HG03354 (cell line): ENCODE results near the gene USP10.
A peak's percentile ranks its signal among the peaks of the same experiment; 100 is the strongest.
"Not testable (repeated sequence)": the region's sequence is repeated elsewhere in the genome, so short reads cannot be mapped to it uniquely, and the experiment has no call there.

Experiments used
- ATAC-seq: cut with Tn5 transposase; IDR thresholded peaks from one replicate; pipeline ENCODE4 v1.9.1; 2021; ENCODE audit warnings: mild to moderate bottlenecking; ENCODE audit not compliant: unreplicated experiment, poor library complexity, severe bottlenecking

USP10 gene

DNA sequence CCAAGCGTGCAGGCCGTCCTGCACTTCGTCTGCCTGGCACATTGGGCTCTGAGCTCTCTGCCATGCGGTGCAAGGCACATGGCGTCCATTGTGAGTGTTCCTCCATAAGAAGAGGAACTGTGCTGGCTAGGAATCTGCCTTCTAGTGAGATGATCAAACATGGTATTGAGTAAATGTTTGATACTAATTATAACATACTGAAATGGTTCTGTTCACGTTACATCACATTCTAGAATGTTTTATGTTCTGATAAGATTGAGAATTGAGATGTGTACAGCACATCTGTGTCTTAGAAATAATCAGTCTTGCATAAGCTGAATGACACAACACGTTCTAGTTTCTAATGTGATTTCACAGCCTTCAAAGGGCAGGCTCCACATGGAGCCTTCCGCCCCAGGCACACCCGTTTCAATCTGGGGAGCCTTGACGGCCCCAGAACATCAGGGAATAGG, 42.9 kb downstream of the USP10 start:
- ATAC-seq = no peak

DNA sequence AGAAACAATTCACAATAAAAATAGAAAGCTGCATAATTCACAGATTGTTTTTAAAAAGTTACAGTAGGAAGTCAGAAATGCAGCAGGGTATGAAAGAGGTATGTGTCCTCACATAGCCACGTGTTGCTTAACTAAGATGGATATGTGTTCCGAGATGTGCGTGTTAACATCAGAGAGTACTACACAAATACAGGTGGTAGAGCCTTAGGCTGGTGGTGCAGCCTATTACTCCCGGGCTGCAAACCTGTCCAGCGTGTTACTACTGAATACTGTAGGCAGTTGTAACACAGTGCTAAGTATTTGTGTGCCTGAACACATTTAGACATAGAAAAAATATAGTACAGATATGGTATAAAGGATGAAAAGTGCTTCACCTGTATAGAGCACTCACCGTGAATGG, 46.4 kb downstream of the USP10 start:
- ATAC-seq = no peak

DNA sequence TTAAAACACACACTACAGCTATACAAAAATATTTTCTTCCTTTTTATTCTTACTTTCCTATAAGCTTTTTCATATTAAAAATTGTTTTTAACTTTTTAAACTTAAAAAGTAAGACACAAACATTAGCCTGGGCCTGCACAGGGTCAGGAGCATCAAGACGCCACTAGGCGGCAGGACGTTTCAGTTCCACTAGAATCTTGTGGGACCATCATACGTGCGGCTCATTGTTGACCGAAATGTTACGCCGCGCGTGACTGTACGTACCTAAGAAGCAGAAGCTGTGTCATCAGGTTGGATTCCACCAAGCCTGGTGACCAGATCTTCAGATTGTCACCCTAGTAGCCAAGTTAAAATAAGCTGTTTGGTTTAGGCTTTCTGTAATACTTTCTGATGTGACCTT, 47.1 kb downstream of the USP10 start:
- ATAC-seq = no peak

DNA sequence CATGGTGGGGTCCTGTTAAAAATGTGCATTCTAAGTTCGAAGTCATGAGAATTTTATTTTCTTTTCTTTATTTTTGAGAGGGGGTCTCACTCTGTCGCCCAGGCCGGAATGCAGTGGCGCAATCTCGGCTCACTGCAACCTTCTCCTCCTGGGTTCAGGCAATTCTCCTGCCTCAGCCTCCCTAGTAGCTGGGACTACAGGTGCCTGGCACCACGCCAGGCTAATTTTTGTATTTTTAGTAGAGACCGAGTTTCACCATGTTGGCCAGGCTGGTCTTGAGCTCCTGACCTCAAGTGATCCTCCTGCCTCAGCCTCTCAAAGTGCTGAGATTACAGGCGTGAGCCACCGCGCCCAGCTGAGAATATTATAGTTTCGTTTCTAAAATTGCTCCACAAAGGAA, 48.4 kb downstream of the USP10 start:
- ATAC-seq = not testable (repeated sequence)

DNA sequence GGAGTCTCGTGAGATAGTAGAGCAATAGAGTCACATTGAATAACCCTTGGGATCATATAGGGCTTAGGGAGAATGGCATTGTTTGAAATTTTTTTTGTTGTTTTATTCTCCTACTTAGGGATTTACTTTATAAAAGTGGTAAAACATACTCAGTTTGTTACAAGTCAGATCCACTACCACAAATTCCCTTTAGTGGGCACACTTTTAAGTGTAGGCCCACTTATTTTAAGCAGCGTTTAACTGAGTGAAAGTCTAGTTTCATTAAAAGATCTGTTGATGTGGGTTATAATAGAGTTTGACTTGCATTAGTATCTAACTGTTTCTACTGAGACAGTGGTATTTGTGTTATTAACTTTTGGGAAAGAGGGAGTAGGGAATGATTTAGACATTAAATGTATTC, 49.3 kb downstream of the USP10 start:
- no peak for ATAC-seq

DNA sequence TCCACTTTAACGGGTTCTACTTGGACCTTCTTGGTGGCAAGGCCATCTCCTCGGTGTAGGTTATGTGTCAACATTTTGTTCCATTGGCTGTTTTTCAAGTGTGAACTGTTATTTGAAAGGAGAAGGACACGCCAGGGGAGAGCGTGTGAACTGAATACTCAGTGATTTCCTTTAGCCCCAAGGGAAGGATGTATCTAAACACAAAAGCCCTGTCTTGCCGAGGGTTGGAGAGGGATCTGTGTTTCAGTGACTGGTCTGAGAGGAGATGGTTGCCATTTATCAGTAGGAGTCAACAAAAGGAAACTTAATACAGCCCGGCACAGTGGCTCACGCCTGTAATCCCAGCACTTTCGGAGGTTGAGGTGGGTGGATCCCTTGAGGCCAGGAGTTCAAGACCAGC, 50.0 kb downstream of the USP10 start:
- no peak for ATAC-seq

DNA sequence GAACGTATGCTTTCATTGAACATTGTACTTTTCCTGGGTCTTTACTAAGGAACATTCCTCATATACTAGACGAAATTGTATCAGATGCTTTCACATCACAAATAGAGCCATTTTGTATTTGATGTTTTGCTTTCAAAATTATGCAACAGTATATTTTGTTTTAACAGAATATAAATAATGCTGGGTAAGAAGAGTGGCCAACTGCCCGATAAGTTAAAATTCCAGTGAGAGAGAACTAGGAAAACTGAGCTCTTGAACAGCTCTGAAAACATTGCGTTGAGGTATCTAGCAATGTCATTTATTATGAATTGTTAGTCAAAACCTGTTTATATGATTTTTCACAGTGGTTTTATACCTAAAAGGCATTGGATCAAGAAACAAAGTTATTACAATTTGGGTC, 50.8 kb downstream of the USP10 start:
- no peak for ATAC-seq

DNA sequence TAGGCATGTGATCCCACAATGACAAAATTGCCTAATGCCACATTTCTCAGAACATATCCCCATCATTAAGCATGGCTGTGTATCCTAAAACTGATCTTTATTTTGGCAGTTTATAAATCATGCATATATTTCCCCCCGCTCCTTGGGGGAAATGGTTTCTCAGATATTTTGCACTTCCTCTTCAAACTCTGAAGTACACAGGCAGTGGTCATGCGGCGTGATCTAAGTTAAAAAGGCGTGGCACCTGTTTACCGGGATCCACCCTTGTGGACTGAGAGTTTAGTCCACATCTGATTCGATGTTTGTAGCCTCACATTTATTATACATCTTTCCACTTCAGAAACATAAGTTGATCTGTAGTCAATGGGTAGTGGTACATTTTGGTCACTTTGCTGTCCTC, 51.4 kb downstream of the USP10 start:
- no peak for ATAC-seq

DNA sequence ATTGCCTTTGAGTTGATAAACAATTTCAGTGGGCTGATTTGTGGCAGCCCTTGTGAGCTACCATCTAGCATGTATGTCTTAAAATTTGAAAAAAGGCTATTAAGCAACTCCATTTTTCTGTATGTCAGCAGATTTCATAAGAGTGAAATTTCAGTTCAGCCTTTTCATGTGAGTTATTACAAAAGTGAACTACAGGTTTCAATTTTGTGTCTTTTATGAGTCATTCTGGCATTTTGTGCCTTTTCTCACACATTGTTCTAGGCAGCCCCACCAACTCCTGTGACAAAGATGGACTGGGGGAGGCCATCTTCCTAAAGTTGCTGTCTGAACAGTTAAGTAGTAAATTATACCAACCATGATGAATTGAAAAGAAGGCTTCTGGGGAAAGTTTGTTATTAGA, 52.1 kb downstream of the USP10 start:
- ATAC-seq = no peak

DNA sequence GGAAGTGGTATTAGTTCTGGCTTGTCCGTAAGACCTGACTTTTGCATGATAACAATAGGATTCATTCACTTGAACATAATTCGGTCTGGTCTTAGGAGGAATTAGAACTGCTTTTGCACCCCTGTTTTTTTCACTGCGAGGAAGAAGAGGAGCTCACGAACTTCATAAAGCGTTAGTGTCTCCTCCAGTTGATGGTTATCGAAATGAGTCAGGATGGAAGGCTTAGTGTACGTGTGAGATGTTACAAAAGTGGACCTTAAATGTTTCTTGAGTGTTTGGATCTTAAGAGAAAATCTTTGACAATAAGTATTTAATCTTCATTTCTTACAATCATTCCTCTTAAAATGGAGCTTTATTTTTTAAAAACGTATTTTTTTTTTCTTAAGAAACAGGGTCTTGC, 52.8 kb downstream of the USP10 start:
- no peak for ATAC-seq

DNA sequence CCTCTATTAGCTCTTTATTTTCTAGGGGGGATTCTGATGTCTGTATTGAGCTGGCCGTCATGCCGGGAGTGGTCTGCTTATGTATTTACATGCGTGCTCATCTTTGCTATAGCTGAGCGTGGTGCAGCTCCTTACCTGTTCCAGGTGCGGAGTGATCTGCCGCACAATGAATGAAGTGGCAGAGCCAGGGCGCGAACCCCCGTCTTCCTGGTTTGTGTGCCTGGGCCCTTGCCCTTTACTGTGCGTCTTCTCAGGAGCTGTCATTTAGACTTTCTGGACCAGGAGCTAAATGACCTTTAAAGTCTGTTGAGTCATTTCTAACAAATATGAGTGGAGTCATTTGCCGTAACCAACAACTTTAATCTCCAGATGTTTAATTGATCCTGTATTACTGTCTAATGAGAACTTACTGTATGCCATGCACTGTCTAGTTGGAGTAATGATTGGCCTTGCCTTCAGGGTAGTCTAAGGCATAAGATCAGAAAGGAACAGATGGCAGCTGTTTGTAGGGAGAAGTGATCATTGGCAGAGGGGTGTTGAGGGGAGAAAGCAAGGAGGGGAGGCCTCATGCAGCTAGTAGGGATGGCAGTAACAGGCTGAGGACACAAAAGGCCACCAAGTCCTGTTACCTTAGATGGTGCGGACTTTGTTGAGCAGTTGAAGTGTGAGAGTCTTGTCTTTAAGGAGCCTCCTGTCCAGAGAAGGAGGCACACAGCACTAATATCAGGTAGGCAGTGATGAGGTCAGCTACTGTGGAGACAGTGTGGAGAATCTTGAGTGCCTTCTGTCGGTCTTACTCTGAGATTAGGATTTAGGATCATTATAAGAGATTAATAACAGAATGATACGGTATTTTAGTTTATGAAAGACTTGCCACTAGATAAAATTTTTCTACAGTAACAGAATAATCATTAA, 53.9 kb downstream of the USP10 start:
- no peak for ATAC-seq

DNA sequence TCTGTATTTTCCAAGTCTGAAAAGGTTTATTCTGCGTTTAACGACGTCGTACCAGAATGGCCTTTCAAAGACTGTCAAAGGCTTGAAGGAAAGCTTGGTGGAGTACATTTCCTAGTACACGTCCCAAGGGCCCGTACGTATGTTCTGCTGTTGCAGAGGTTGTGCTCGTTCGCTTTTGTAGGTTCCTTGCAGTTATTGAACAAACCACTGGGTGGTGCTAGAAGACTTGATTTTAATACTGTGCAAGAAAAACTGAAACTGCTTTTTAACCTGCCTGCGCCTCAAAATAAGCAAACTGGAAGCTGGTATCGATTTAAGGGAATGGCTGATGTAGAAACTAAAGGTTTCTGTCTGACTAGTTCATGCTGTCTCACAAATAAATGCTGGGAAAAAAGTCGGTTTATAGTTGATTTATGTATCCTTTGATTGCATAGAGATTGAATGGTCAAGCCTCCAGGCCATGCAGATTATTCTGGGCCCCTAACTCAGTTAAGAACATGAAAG, 54.6 kb downstream of the USP10 start:
- ATAC-seq = peak; percentile 76

DNA sequence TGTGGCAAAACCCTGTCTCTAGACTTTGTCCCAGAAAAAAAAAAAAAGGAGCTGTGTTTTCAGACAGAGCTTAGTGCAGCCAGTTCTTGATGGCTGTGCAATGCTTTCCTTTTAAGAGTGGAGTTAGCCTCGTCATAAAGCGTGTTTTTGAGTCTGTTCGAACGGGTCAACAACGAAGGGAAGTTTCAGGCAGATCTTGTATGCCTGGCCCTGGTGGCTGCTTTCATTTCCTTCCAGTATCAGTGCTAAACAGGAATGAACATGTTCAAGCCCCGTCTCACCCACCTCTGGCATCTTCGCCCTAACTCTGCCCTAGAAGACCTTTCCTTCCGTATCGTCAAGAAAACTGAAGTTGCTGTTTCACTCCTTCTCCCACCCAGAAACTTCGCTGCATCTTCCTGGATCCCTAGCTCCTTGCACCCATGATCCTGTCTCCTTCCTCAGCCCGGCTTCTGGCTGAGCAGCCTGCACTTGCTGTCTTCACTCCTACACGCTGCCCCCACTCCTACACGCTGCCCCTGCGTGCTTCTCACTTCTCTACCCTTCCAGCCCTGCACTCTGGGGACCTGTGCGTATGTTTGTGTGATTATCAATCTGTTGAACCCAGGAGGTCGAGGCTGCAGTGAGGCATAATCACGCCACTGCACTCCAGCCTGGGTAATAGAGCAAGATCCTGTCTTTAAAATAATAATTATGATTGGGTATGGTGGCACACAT, 55.3 kb downstream of the USP10 start:
- ATAC-seq = no peak

DNA sequence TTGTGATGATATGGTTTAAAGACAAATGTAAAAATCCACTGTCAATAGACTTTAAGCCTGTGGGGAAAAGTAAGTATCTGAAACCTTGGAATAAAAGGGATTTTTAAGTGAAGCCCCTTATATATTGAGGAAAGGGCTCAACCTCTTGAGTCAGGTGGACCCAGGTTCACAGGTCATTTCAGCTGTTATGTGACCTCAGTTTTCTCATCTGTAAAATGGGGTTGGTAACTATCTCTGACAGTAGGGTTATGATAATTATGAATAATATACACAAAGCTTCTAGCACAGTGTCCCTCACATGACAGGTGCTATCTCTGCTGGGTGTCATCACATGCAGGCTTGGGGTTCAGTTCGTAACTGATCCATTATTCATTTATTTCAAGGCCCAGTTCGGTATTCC, 57.0 kb downstream of the USP10 start:
- no peak for ATAC-seq

DNA sequence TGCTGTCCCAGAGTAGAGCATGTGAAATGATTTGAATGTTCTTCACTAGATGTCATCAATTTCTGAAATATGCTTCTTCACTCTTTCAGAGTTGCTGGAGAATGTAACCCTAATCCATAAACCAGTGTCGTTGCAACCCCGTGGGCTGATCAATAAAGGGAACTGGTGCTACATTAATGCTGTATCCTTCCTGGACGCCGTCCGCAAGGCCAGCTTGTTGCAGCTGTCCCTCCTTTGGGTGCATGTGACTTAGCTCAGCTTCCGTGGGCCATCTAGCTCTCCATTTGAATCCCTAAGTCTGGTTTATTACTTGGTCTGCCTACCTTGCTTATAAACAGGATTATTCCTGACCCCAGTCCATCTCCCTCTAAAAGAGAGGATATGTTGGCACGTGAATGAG, 58.8 kb downstream of the USP10 start:
- ATAC-seq = no peak

DNA sequence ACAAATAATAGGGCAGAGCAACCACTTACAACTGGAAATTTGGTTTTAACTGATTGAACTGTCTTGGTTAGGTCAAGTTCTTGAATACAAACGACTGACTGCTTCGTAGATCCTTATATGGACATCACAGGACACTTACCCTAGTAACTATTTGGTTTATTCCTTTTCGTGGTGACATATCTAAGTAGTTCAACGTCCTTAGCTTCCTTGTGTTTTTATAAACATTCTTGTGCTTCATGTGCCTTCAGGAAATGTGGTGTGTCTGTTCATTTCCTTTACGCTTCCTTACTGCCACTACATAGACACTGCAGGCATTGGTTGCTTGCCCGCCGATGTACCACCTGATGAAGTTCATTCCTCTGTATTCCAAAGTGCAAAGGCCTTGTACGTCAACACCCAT, 59.3 kb downstream of the USP10 start:
- no peak for ATAC-seq

DNA sequence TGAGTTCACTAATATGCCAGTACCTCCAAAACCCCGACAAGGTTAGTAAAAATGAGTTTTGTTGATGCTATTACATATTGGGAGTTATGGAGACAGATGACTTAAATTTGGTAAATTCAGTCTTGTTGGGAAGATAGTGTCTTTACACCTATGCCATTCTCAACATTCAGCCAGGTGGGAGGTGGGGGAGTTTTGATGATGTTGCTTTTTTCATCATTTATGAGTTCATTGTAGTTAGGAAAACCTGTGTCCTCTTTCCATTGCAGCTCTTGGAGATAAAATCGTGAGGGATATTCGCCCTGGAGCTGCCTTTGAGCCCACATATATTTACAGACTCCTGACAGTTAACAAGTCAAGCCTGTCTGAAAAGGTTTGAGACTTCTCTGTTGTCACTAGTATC, 60.1 kb downstream of the USP10 start:
- no peak for ATAC-seq

DNA sequence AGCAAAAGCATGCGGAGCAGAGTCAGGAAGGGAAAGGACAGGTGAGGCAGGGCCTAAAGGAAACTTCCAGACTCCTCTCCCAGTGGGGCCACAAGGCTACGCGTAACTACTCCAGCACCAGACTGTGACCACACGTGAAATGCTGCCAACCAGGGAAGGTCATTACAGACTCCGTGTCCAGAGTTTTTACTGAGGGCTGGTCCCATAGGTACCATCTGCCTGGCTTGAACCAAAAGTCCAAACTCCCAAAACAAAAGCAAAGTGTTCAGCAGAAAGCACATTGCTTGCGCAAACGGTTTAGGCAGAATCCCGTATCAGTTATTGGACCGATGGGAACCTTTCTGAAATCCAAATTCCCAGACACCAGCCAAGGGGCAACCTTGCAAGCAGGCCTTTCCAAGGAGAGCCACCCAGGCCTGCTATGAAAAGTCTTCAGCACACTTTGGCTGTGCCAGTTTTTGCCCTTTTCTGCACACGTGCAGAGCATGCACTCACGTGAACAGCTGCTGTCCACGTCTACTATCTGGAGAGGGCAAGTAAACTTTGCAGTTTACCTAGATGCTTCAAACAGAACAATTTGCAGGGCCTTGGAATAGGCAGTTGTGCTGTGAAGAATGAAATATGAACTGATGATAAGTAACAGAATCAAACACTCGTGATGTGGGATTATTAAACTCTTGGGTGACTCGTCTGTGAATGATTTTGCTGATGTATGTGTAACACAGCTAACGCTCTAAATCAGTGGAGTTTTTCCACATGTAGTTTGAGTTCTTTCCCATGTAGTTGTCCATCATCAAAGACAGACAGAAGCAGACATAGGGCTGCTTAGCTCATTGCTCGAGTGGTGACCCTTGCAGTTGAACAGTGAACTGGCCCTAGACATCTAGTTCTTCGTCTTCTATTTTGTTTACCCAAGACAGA, 61.9 kb downstream of the USP10 start:
- no peak for ATAC-seq

DNA sequence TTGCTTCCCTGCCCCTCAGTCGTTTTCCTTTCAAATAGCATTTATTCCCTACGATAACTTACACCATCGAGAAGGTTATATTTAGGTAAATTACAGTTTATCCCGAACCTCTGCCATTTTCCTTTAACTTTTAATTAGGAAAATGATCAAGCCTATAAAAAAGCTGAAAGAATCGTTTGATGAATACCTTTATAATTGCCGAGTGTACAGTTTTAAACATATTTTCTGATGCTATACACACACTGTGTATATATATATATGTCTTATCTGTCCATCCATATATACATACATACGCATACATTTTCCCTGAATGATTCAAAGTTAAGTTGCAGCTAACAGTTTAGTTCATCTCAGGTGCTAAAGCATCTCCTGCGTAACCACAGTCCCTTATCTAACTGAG, 63.4 kb downstream of the USP10 start:
- no peak for ATAC-seq

DNA sequence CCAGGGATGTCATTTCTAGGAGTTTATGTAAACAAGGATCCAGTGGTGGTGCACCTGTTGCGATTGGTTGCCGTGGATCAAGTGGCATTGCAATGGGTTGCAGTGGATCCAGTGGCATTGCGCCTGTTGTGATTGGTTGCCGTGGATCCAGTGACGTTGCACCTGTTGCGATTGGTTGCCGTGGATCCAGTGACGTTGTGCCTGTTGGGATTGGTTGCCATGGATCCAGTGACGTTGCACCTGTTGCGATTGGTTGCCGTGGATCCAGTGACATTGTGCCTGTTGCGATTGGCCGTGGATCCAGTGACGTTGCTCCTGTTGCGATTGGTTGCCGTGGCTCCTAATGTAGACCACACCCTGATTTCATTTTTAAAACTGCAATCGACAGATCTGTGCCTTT, 63.8 kb downstream of the USP10 start:
- ATAC-seq = no peak
